OCI-LY3 (cell line): ENCODE measurements around the gene GRB14.

Experiments
- H2AFZ ChIP-seq: fragments of 200-600, 300-600 bp; shearing (Covaris generic); 2 replicates; pipeline ENCODE4 v1.6.0; 2014; ENCODE audit warnings: antibody characterized with exemption, low read depth, low read length
- H3K27ac ChIP-seq: fragments of 200-600, 300-600 bp; sonication (generic); 2 replicates; pipeline ENCODE4 v1.5.1; 2014; ENCODE audit warnings: mild to moderate bottlenecking, low read length, moderate library complexity, mixed read lengths
- H3K27me3 ChIP-seq: fragments of 200-600, 300-600 bp; sonication (generic); 2 replicates; pipeline ENCODE4 v1.6.1; 2014; ENCODE audit warnings: low read depth, low read length, mixed read lengths
- H3K36me3 ChIP-seq: fragments of 200-600, 300-600 bp; sonication (generic); replicated peaks from 2 replicates; pipeline ENCODE3; 2014; ENCODE audit warnings: low read depth, low read length, mixed read lengths
- H3K4me1 ChIP-seq: fragments of 300-600, 200-600 bp; sonication (generic); 2 replicates; pipeline ENCODE4 v1.6.1; 2014; ENCODE audit warnings: low read length, mixed read lengths
- H3K4me2 ChIP-seq: fragments of 200-600, 300-600 bp; sonication (generic); 2 replicates; pipeline ENCODE4 v1.6.1; 2014; ENCODE audit warnings: low read length, mixed read lengths
- H3K4me3 ChIP-seq: fragments of 300-600, 200-600 bp; sonication (generic); 2 replicates; pipeline ENCODE4 v1.5.1; 2014; ENCODE audit warnings: antibody characterized with exemption, mild to moderate bottlenecking, low read length, moderate library complexity
- H3K79me2 ChIP-seq: fragments of 300-600, 200-600 bp; shearing (Covaris generic); 2 replicates; pipeline ENCODE4 v1.6.1; 2014; ENCODE audit warnings: mild to moderate bottlenecking, low read length, mixed read lengths
- H3K9ac ChIP-seq: fragments of 300-600, 200-600 bp; shearing (Covaris generic); 2 replicates; pipeline ENCODE4 v1.6.0; 2014; ENCODE audit warnings: mild to moderate bottlenecking, low read length, moderate library complexity
- H3K9me3 ChIP-seq: fragments of 200-600, 300-600 bp; shearing (Covaris generic); 2 replicates; pipeline ENCODE4 v1.6.1; 2014; ENCODE audit warnings: low read length, mixed read lengths; ENCODE audit not compliant: insufficient read depth
- H4K20me1 ChIP-seq: fragments of 200-600, 300-600 bp; sonication (generic); 2 replicates; pipeline ENCODE4 v1.6.1; 2016; ENCODE audit warnings: low read length, mixed read lengths; ENCODE audit not compliant: insufficient read depth
- CTCF ChIP-seq: fragments of 200-600, 300-600 bp; sonication (generic); IDR thresholded peaks from 2 replicates; pipeline ENCODE4 v1.5.1; 2014; ENCODE audit warnings: antibody characterized with exemption, low read length, low read depth
- EZH2phosphoT487 ChIP-seq: fragments of 200-600 bp; shearing (Covaris generic); IDR thresholded peaks from 2 replicates; pipeline ENCODE4 v1.6.1; 2018; ENCODE audit warnings: antibody characterized with exemption, mixed run types, low read depth

The GRB14 gene

GRCh38 chr2:164662868-164663631, 41.8 kb upstream of the GRB14 start:
- Histone ChIP-seq H3K4me1 (peaks cover 7% of the 10 kb centered on the region), H2AFZ (no peak overlapping the region), H3K4me3 (no peak overlapping the region), H3K36me3 (no peaks in the 10 kb centered on the region), H3K27me3 (no peaks in the 10 kb centered on the region), H3K79me2 (no peaks in the 10 kb centered on the region), H3K27ac (no peak overlapping the region), H4K20me1 (no peaks in the 10 kb centered on the region), H3K9ac (no peak overlapping the region), H3K9me3 (no peaks in the 10 kb centered on the region), H3K4me2 (no peak overlapping the region)
- no peak for TF ChIP-seq EZH2phosphoT487
- TF ChIP-seq CTCF = no peak

- TF ChIP-seq CTCF (no peak), EZH2phosphoT487 (no peak)
- no peaks in the 10 kb centered on the region for H3K4me1 ChIP-seq
- no peak overlapping the region for H3K9ac ChIP-seq
- no peaks in the 10 kb centered on the region for H3K79me2 ChIP-seq
- H3K27ac ChIP-seq = no peak overlapping the region
- H3K4me3 ChIP-seq = no peak overlapping the region
- no peaks in the 10 kb centered on the region for H3K27me3 ChIP-seq
- no peak overlapping the region for H3K4me2 ChIP-seq
- H4K20me1 ChIP-seq = no peaks in the 10 kb centered on the region
- H2AFZ ChIP-seq = no peak overlapping the region
- H3K9me3 ChIP-seq = no peaks in the 10 kb centered on the region
- H3K36me3 ChIP-seq = no peaks in the 10 kb centered on the region
Observed at GRCh38 chr2:164662066-164662465, 40.8 kb upstream of the GRB14 start.

GRCh38 chr2:164661349-164661748, 40.1 kb upstream of the GRB14 start:
- Histone ChIP-seq H3K4me1 (no peaks in the 10 kb centered on the region), H3K4me3 (no peak overlapping the region), H3K27ac (no peak overlapping the region), H3K27me3 (no peaks in the 10 kb centered on the region), H3K9ac (no peak overlapping the region), H3K9me3 (no peaks in the 10 kb centered on the region), H2AFZ (no peak overlapping the region), H3K36me3 (no peaks in the 10 kb centered on the region), H4K20me1 (no peaks in the 10 kb centered on the region), H3K4me2 (no peak overlapping the region), H3K79me2 (no peaks in the 10 kb centered on the region)
- no peak for TF ChIP-seq EZH2phosphoT487
- TF ChIP-seq CTCF = no peak

- H3K36me3 ChIP-seq = peaks cover 4% of the 10 kb centered on the region
- H3K27ac ChIP-seq = no peak overlapping the region
- H4K20me1 ChIP-seq = no peaks in the 10 kb centered on the region
- H3K4me1 ChIP-seq = no peaks in the 10 kb centered on the region
- no peak overlapping the region for H3K9ac ChIP-seq
- no peaks in the 10 kb centered on the region for H3K9me3 ChIP-seq
- no peak overlapping the region for H3K4me2 ChIP-seq
- H3K79me2 ChIP-seq = no peaks in the 10 kb centered on the region
- H3K4me3 ChIP-seq = no peak overlapping the region
- no peak overlapping the region for H2AFZ ChIP-seq
- H3K27me3 ChIP-seq = no peaks in the 10 kb centered on the region
- no peak for TF ChIP-seq EZH2phosphoT487
- TF ChIP-seq CTCF = no peak
Observed at GRCh38 chr2:164657129-164657528, 35.8 kb upstream of the GRB14 start.
